Hypothalamus (tissue), 51 donors: ENCODE data around the gene RSPO4.
"Not testable (repeated sequence)": the region's sequence is repeated elsewhere in the genome, so short reads cannot be mapped to it uniquely, and the experiment has no call there.

ENCODE experiments used
- DNase-seq, 51 donors: peaks; one replicate each; lab custom pipeline; 2025; lab: John Stamatoyannopoulos, UW

RSPO4 gene

DNA sequence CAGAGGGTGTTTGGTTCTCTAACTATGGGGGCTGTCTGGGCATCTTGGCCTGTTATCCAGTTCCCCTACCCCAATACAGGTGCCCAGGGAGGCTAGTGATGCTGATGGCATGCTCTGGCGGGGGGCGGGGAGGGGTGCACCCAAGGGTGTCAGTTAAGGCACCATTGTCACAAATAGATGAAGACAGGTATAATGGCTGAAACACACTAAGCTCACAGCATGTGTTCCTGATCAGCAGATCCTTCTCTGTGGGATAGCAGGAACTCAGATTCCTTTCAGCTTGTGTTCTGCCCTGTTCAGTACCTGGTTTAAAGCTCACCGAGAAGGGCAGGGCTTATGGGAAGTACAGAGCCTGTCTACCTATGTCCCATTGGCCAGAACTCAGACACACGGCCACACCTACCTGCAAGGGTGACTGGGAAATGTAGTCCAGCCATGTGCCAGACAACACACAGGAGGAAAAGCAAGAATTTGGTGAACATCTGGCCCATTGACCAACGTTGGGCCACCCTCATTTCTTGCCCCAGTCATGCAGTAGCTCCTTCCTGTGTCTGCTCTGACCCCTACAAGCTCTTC is 3.4 kb upstream of the RSPO4 start:
- peak in 6 of 51 donors; percentile 2 to 35 (median 10) for DNase-seq

DNA sequence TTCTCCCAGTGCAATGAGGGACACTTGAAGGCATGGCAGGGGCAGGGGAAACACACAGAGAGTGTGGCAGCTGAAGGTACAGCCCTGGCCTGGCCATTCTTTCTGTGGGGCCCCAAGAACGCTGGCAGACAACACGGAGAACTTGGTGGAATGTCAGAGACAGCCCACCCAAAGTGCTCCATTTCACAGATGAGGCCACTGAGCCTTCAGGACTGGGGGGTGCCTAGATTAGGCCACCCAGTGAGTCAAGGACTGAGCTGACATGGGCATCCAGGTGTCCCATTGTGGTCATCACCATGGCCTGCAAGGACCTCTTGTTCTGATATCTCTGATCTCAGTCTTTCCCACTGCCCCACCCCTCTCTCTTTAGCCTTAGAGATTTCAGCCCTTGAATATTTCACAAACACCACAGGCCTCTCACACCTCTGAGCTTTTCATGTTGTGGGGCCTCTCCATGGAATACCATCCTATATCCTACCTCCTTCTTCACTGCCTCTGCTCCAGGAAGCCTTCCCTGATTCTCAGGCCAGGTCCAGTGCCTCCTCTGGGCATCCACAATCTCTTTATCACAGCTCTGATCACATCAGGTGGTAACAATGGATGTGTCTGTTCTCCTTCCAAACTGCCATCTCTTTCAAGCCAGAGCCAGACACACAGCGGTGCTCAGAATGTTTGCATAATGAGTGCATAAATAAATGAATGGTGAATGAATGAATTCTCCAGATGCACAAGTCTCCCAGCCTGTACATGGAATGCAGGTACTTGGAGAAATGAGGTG is 2.0 kb upstream of the RSPO4 start:
- no peak for DNase-seq

DNA sequence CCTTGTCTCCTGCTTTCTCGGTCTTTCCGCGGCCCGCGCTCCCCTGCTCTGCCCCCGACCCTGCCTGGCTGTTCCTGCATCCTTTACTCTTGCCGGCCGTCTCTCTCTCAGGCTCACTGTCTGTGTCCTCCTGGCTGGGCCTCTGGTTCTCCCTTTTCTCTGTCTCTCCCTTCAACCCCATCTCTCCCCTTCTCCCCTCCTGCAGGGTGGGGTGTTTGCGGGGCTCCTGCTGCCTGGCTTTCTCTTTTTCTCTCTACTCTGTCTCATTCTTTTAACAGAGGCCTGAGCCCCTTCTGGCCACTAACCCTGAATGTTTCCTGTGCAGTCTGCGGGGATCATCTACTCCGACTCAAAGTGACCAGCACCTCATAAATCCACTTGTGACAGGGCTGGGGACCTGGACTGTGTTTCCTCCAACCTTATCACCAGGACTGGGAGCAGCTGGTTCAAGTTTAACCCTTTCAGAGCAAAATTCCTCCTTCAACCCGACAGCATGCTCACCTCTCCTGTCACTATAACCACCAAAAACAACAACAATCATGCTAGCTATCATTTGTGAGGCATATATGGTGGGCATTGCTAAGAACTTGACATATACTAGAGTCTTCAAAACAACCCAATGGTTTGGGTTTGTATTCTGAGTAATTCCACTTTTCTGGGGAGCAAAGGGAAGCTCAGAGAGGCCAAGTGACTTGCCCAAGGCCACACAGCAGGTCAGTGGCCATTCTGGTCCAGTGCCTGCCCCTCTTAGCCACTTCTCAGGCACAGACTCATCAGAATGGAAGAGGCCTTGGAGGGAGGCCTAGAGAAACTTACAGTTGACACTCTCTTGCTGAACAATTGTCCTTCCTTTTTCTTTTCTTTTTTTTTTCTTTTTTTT is 811 bp upstream of the RSPO4 start:
- DNase-seq: no peak

- DNase-seq: no peak
Observed at GRCh38 chr20:1001116-1001515, 995 bp downstream of the RSPO4 start.

DNA sequence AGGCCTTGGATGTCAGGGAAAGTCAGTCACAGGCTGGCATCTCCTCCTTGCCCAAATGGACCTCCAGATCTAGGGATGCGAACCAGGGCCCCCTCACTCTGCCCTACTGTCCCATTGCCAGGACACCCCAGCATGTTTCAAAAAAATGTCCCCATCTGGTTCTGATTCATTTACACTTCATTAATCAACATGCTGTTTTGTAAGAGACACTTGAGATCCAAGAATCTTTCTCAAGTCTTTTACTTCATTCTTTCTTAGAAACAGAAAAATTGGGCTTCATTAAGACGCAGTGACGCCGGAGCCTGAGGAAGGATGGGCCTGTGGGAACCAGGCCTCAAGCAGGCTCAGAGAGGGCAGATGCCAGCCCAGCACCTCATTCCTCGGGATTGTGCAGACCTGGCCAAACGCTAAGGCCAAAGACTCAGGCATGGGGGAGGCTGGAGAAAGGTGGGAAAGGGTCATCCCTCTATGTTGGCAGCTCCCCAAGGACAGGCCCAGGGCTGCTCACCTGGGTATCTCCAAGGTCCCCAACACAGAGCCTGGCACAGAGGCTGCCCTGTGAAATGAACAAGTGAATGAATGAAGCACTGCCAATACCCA is 3.8 kb downstream of the RSPO4 start:
- DNase-seq: no peak

- no peak for DNase-seq
Observed at GRCh38 chr20:997486-997885, 4.6 kb downstream of the RSPO4 start.

DNA sequence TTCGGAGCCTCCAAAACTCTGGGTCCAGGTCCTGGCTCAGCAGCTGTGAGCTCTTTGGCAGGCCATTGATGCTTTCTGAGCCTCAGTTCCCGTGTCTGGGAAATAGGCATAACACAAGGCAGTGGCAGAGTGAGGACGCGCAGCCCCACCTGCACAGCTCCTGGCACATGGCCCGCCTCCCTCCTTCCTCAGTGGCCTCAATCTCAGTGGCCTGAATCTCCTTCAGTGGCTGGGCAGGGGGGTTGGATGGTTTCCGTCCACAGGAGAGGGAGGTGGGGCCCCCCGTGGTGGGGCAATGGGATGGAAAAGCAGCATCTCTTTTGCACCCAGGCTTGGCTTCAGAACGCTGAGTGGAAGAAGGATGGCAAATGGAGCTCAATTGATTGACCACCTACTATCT is 5.1 kb downstream of the RSPO4 start:
- no peak for DNase-seq

DNA sequence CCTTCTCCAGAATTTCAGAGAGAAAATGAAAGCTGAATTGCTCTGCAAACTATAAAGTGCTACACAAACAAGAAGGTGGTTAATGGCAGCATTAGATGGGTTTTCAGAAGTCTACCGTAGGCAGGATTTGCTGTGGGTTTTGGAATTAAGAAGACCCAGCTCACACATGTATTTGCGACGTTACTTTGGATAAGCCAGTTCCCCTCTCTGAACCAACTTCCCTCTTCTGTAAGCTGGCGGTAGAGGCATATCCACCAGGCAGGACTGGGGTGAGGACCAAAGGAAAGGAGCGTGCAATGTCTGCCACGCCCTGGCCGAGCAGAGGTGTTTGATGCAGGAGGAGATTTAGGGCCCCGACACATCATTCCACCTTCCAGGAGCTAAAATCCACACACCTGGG is 6.9 kb downstream of the RSPO4 start:
- no peak for DNase-seq

DNA sequence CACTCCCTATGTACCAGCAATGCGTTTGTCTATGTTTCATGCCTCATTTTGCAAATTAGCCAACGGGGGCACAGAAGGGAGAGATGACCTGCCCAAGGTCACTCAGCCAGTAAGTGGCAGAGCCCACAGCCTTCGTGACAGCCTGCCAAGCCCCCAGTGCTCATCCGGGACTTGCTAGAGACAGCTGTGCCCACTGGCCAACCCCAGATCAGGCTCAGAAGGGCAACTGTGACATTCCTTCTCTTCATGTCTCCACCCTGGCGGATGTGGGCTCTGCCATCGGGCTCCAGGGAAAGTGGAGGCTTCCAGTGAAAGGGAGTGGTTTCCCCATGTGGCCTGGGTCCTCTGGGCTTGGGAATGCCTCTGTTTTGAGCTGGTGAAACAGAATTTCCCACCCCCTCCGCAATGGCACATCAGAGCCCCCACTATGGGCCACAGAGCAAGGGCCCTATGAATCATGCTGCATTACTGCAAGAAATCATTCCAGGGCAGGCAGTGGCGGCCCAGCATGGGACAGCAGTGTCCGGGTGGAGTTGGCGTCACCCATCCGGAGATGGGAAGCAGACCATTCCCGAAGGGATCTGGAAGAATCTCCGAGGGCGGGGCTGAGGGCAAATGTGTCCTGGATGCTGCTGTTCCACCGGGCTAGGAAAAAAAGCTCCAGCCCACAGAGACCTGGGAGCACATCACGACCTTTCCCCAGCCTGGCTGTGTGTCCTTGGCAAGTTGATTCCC is 9.1 kb downstream of the RSPO4 start:
- DNase-seq: no peak

DNA sequence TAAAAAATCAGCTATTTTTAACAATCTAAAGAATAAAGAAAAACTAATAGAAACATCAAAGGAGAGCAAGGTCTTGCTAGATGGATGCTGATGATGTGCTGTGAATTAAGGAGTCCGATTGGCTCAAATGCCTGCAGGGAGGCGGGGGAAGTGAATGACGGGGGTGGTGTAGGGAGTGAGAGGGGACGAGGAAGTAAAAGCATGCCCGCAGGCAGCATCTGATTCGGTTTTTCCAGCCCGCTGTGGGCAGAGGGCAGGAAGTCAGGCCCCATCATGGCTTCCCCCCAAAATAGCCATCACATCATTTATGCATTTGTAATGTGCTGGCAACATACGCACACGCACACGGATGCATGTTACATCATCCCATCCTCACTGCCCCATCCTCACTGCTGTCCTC is 10.3 kb downstream of the RSPO4 start:
- no peak for DNase-seq

DNA sequence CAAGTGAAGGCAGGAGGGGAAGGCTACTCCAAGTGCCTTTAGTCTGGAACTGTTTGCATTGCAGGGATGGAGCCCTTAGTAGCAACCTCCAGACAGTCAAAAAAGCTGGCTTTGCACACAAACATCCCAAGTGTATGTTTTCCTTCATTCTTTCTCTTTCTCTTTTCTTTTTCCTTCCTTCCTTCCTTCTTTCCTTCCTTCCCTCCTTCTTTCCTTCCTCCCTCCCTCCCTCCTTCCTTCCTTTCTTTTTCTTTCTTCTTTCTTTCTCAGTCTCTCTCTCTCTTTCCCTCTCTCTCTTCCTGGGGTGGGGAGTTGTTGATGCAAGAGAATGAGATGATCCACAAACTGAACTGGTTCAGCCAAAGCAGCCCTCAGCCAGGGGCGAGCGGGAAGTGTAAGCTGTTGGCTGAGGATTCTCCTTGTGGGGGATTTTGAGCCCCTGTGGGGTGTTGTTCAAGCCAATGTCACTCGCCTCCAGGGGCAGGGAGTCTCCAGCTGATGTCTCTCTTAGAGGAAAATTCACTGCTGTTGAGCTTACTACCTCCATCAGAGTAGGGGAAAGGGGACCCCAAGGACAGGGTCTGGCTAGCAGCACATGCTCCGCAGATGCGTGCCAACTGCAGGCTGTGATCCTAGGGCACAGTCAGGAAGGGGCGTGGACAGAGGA is 11.7 kb downstream of the RSPO4 start:
- DNase-seq: no peak

DNA sequence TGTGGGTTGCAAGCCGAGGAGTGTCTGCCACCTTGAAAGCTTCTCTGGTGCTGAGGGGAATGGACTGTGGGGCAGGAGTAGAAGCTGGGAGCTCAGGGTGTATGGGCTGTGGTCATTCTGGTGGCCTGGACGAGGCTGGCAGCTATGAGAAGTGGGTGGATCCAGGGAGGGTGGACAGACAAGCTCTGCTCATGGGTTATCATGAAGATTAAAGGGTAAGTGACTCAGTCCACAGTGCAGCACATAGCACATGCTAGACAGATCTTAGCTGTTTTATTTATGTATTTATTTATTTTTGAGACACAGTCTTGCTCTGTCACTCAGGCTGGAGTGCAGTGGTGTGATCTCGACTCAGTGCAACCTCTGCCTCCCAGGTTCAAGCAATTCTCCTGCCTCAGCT is 13.8 kb downstream of the RSPO4 start:
- DNase-seq: no peak

DNA sequence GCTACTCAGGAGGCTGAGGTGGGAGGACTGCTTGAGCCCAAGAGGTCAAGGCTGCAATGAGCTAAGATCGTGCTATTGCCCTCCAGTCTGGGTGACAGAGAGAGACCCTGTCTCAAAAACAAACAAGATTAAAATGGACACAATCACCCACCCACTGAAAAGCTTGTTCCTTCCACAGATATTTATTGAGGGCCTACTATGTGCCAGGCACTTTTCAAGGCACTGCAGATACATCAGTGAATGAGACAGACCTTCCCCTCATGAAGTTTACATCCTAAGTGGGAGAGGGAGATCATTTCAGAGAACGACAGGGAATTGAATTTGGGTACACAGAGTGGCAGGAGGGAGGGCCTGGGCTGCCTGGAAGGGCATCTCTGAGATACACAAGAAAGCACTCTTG is 14.4 kb downstream of the RSPO4 start:
- DNase-seq: no peak

DNA sequence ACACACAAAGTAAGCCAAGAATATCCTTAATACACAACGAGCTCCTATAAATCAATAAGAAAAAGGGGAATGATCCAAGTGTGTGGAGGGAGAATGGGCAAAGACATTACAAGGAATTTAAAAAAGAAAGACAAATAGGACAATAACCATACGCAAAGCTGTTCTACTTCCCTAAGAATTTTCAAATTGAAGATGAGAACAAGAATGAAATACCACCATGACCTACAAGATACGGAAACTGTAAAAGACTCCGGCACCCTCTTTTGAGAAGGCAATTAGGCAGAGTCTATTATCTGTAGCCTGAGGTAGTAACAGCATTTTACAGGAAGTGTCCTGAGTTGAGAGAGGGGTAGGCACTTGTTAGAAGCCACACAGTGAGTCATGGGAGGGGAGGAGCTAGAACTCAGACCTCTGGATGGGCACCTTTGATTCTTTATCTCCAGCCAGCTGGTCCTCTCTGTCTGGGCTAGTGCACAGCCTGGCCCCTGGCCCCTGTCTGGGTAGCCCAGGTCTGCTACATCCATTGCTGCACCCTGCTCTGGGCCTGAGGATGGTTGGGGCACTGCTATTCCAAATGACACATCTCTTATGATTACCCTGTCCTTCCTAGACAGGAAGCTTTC is 15.3 kb downstream of the RSPO4 start:
- no peak for DNase-seq

DNA sequence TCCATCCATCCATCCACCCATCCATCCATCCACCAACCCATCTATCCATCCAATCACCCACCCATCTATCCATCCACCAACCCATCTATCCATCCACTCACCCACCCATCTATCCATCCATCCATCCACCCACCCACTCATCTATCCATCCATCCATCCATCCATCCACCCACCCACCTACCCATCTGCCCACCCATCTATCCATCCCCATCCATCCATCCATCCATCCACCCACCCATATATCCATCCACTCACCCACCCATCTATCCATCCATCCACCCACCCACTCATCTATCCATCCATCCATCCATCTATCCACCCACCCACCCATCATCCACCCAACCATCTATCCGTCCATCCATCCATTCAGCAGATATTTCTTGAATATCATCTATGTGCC is 17.1 kb downstream of the RSPO4 start:
- not testable (repeated sequence) for DNase-seq

- DNase-seq: no peak
Observed at GRCh38 chr20:982754-983153, 19.4 kb downstream of the RSPO4 start.

GRCh38 chr20:977021-977420 is 25.1 kb downstream of the RSPO4 start:
- DNase-seq: no peak

- no peak for DNase-seq
Observed at GRCh38 chr20:976033-976432, 26.1 kb downstream of the RSPO4 start.

GRCh38 chr20:973785-974194 is 28.3 kb downstream of the RSPO4 start:
- peak in 1 of 51 donors; percentile 1 for DNase-seq

DNA sequence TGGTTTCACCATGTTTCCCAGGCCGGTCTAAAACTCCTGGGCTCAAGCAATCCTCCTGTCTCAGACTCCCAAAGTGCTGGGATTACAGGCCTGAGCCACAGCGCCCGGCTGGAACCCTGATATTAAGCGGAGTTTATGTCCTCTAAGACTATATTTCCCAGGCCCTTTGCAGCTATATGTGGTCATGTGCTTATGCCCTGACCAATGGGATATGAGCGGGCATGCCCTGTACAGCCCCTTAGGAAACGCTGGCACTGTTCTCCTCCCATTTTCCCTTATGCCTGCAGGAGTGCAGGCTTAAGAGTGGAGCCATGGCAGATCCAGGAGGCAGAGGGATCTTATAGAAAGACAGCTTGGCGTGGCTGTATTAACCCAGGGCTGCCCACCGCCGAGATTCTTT is 29.9 kb downstream of the RSPO4 start:
- DNase-seq: no peak
